Measurements from ENCODE around the gene SERF1A. TPM values are rescaled to one million over a fixed set of nuclear protein-coding genes. Genes with fewer than 3 reads are reported as not detected.
"Not testable (repeated sequence)": the region's sequence is repeated elsewhere in the genome, so short reads cannot be mapped to it uniquely, and the experiment has no call there.

The SERF1A gene
- total RNA-seq, result 5.5 to 10.7 TPM (median 9.2 TPM) in 3 replicates
- long read RNA-seq, transcript SERF1A-201 (3 exons, 963 nt), result major isoform, 14 of 18 reads
- long read RNA-seq, partial matches to known transcripts, result 0 of 18 reads
- long read RNA-seq, other reads (novel, unspliced or antisense), result 1 of 18 reads

- H3K27me3 Mint-ChIP-seq (ENCODE audit: low read depth), result not testable (repeated sequence)
These were observed at the start of gene SERF1A for GRCh38 chr5:70900533-70901271. TSS of gene SERF1A (plus strand) at chr5:70900669. CDS start at chr5:70900870, 201 bp downstream.

GRCh38 chr5:70866778-70867177 lies 33.7 kb upstream of the SERF1A start:
- H3K9me3 Mint-ChIP-seq (ENCODE audit: low read depth); H3K27ac Mint-ChIP-seq (ENCODE audit: unreplicated experiment); H3K4me1 Mint-ChIP-seq (ENCODE audit: low read depth); H3K36me3 Mint-ChIP-seq (ENCODE audit: low read depth); H3K27me3 Mint-ChIP-seq (ENCODE audit: low read depth); DNase-seq (ENCODE audit: low spot score); H3K4me3 Mint-ChIP-seq (ENCODE audit: unreplicated experiment): not testable (repeated sequence)

More at GRCh38 chr5:70900533-70901271, at the start of gene SERF1A:
- H3K27ac Mint-ChIP-seq (ENCODE audit: unreplicated experiment); H3K36me3 Mint-ChIP-seq (ENCODE audit: low read depth); H3K4me3 Mint-ChIP-seq (ENCODE audit: unreplicated experiment); H3K9me3 Mint-ChIP-seq (ENCODE audit: low read depth); H3K4me1 Mint-ChIP-seq (ENCODE audit: low read depth); DNase-seq (ENCODE audit: low spot score): not testable (repeated sequence)

- DNase-seq (ENCODE audit: low spot score); H3K27me3 Mint-ChIP-seq (ENCODE audit: low read depth); H3K27ac Mint-ChIP-seq (ENCODE audit: unreplicated experiment); H3K4me3 Mint-ChIP-seq (ENCODE audit: unreplicated experiment); H3K4me1 Mint-ChIP-seq (ENCODE audit: low read depth); H3K36me3 Mint-ChIP-seq (ENCODE audit: low read depth); H3K9me3 Mint-ChIP-seq (ENCODE audit: low read depth): not testable (repeated sequence)
These were observed 29.8 kb upstream of the SERF1A start for GRCh38 chr5:70870626-70871025.

- not testable (repeated sequence) for H3K27ac Mint-ChIP-seq (ENCODE audit: unreplicated experiment); H3K9me3 Mint-ChIP-seq (ENCODE audit: low read depth); DNase-seq (ENCODE audit: low spot score); H3K27me3 Mint-ChIP-seq (ENCODE audit: low read depth); H3K4me3 Mint-ChIP-seq (ENCODE audit: unreplicated experiment); H3K4me1 Mint-ChIP-seq (ENCODE audit: low read depth); H3K36me3 Mint-ChIP-seq (ENCODE audit: low read depth)
These were observed 4.4 kb upstream of the SERF1A start for GRCh38 chr5:70896076-70896475.

GRCh38 chr5:70901272-70901571 lies 753 bp downstream of the SERF1A start:
- H3K27ac Mint-ChIP-seq (ENCODE audit: unreplicated experiment); H3K27me3 Mint-ChIP-seq (ENCODE audit: low read depth); DNase-seq (ENCODE audit: low spot score); H3K4me1 Mint-ChIP-seq (ENCODE audit: low read depth); H3K9me3 Mint-ChIP-seq (ENCODE audit: low read depth); H3K36me3 Mint-ChIP-seq (ENCODE audit: low read depth); H3K4me3 Mint-ChIP-seq (ENCODE audit: unreplicated experiment): not testable (repeated sequence)

GRCh38 chr5:70906624-70907023 lies 6.2 kb downstream of the SERF1A start:
- not testable (repeated sequence) for H3K36me3 Mint-ChIP-seq (ENCODE audit: low read depth); H3K4me1 Mint-ChIP-seq (ENCODE audit: low read depth); H3K27me3 Mint-ChIP-seq (ENCODE audit: low read depth); H3K9me3 Mint-ChIP-seq (ENCODE audit: low read depth); DNase-seq (ENCODE audit: low spot score); H3K27ac Mint-ChIP-seq (ENCODE audit: unreplicated experiment); H3K4me3 Mint-ChIP-seq (ENCODE audit: unreplicated experiment)

- DNase-seq (ENCODE audit: low spot score); H3K36me3 Mint-ChIP-seq (ENCODE audit: low read depth); H3K4me3 Mint-ChIP-seq (ENCODE audit: unreplicated experiment); H3K9me3 Mint-ChIP-seq (ENCODE audit: low read depth); H3K27ac Mint-ChIP-seq (ENCODE audit: unreplicated experiment); H3K27me3 Mint-ChIP-seq (ENCODE audit: low read depth); H3K4me1 Mint-ChIP-seq (ENCODE audit: low read depth): not testable (repeated sequence)
These were observed 16.4 kb downstream of the SERF1A start for GRCh38 chr5:70916829-70917228.

GRCh38 chr5:70925211-70925562 lies 24.7 kb downstream of the SERF1A start:
- not testable (repeated sequence) for H3K4me3 Mint-ChIP-seq (ENCODE audit: unreplicated experiment); H3K27me3 Mint-ChIP-seq (ENCODE audit: low read depth); H3K36me3 Mint-ChIP-seq (ENCODE audit: low read depth); DNase-seq (ENCODE audit: low spot score); H3K27ac Mint-ChIP-seq (ENCODE audit: unreplicated experiment); H3K9me3 Mint-ChIP-seq (ENCODE audit: low read depth); H3K4me1 Mint-ChIP-seq (ENCODE audit: low read depth)

GRCh38 chr5:70931709-70932368 lies 31.4 kb downstream of the SERF1A start:
- not testable (repeated sequence) for DNase-seq (ENCODE audit: low spot score); H3K9me3 Mint-ChIP-seq (ENCODE audit: low read depth); H3K27ac Mint-ChIP-seq (ENCODE audit: unreplicated experiment); H3K27me3 Mint-ChIP-seq (ENCODE audit: low read depth); H3K4me3 Mint-ChIP-seq (ENCODE audit: unreplicated experiment); H3K4me1 Mint-ChIP-seq (ENCODE audit: low read depth); H3K36me3 Mint-ChIP-seq (ENCODE audit: low read depth)

- not testable (repeated sequence) for H3K36me3 Mint-ChIP-seq (ENCODE audit: low read depth)
These were observed 32.1 kb downstream of the SERF1A start for GRCh38 chr5:70932560-70932959.

GRCh38 chr5:70953068-70953467 lies 52.6 kb downstream of the SERF1A start:
- not testable (repeated sequence) for H3K27ac Mint-ChIP-seq (ENCODE audit: unreplicated experiment); H3K27me3 Mint-ChIP-seq (ENCODE audit: low read depth); H3K4me1 Mint-ChIP-seq (ENCODE audit: low read depth); H3K4me3 Mint-ChIP-seq (ENCODE audit: unreplicated experiment); DNase-seq (ENCODE audit: low spot score); H3K9me3 Mint-ChIP-seq (ENCODE audit: low read depth); H3K36me3 Mint-ChIP-seq (ENCODE audit: low read depth)

More at GRCh38 chr5:70932560-70932959, 32.1 kb downstream of the SERF1A start:
- not testable (repeated sequence) for H3K27me3 Mint-ChIP-seq (ENCODE audit: low read depth); H3K27ac Mint-ChIP-seq (ENCODE audit: unreplicated experiment); H3K4me3 Mint-ChIP-seq (ENCODE audit: unreplicated experiment); DNase-seq (ENCODE audit: low spot score); H3K9me3 Mint-ChIP-seq (ENCODE audit: low read depth); H3K4me1 Mint-ChIP-seq (ENCODE audit: low read depth)

Measured in chondrocyte (in vitro differentiated cells).